OCI-M2 (cell line): ENCODE measurements around the gene USP46.

Experiments used
- DNase-seq: peaks from one replicate; lab custom pipeline; 2025; ENCODE audit not compliant: unreplicated experiment; lab: John Stamatoyannopoulos, UW

USP46 gene

DNA sequence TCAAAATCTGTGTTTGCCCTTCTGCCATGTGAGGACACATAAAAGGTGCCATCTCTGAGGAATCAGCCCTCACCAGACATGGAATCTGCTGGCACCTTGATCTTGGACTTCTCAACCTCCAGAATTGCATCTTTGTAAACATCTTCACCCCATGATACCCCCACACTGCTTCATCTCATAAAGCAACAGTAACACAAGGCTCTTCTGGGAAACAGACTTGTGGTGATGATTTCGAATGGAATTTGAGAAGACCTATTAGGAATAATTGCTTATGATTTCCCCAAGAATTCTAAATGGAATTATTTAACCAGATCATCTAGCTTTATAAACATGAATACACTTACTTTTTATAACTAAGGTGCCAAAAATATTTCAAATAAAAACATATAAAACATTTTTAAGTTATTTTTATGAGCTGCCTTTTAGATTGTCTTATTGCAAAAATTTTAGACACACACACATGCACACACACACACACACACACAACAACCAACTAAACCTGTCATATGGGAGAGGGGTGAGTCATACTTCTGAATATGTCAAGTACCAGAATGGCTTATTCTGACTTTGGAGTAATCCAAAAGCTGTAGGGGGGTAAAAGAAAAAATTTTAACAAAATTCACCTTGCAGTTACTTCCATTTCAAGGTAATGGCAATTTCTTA is 82.0 kb downstream of the USP46 start:
- no peak for DNase-seq

DNA sequence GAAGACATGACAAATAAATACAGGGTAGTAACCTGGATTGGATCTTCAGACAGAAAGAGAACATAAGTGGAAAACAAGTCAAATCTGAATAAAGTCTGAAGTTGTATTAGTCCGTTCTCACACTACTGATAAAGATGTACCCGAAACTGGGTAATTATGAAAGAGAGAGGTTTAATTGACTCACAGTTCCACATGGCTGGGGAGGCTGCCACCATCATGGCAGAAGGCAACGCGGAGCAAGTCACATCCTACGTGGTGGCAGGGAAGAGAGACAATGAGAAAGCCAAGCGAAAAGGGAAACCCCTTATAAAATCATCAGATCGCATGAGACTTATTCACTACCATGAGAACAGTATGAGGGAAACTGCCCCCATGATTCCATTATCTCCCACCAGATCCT is 82.8 kb downstream of the USP46 start:
- no peak for DNase-seq

GRCh38 chr4:52575406-52575805 is 83.7 kb downstream of the USP46 start:
- DNase-seq: no peak

DNA sequence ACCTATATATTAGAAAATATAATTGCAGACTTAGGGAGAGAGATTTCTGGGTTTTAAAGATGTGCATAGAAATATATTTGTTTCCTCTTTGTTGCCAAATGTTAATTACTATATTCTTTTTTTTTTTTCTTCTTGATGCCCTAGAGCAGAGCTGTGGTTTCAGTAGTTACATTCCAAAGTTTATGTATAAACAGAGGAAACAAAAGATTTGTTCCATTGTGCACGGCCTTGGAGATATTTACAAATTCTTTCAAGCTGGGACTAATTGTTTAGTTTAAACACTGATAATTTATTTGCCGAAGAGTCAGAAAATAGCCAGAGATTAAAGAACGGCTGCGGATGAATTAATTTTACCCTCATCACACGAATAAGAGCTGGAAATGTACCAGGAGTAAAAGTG is 85.1 kb downstream of the USP46 start:
- DNase-seq: no peak

DNA sequence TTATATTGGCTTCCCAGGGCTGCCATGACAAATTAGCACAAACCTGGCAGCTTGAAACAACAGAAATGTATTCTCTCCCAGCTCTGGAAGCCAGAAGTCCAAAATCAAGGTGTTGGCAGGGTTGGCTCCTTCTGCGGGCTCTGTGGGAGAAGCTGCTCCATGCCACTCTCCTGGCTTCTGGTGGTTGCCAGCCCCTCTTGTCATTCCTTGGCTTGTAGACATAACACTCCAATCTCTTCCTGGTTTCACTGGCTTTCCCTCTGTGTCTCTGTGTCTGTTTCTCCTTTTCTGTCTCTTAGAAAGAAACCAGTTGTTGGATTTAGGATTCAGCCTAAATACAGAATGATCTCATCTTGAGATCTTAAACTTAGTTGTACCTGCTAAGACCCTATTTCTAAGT is 85.5 kb downstream of the USP46 start:
- no peak for DNase-seq

DNA sequence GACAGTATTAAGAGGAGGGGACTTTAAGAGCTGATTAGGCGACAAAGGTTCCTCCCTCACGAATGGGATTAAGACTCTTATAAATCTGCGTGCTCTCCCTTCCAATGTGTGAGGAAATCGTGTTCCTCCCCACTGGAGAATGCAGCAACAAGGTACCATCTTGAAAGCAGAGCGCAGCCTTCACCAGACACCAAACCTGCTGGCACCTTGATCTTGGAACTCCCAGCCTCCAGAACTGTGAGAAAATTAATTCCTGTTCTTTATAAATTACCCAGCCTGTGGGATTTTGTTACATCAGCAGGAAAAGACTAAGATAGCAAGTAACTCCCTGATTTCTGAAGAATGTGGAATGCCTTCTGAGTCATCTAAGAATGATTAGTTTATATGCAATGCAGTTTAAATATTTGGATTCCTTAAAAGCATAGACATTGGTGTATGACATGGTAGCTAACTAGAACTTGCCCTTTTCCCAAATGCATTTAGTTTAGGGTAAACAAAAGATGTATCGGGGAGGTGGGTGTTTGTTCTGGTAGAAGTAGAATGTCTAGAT is 86.1 kb downstream of the USP46 start:
- DNase-seq: no peak

DNA sequence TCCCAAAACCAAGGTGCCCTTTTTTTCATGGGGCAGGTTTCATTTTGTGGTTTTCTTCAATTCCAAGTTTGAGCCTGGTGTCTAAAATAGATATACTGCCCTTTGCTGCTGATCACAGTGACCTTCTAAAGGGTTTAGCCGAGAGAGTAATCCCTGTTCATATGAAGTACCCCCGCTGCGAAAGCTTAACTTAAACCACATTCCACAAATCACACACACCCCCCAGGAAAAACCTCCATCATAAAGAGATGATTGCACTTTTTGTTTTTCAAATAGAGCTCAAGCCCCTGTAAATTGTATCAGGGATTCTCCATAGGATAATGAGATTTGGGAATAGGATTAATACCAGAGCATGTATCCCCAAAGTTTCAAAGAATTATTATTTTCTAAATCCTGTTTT is 90.8 kb downstream of the USP46 start:
- DNase-seq: no peak

DNA sequence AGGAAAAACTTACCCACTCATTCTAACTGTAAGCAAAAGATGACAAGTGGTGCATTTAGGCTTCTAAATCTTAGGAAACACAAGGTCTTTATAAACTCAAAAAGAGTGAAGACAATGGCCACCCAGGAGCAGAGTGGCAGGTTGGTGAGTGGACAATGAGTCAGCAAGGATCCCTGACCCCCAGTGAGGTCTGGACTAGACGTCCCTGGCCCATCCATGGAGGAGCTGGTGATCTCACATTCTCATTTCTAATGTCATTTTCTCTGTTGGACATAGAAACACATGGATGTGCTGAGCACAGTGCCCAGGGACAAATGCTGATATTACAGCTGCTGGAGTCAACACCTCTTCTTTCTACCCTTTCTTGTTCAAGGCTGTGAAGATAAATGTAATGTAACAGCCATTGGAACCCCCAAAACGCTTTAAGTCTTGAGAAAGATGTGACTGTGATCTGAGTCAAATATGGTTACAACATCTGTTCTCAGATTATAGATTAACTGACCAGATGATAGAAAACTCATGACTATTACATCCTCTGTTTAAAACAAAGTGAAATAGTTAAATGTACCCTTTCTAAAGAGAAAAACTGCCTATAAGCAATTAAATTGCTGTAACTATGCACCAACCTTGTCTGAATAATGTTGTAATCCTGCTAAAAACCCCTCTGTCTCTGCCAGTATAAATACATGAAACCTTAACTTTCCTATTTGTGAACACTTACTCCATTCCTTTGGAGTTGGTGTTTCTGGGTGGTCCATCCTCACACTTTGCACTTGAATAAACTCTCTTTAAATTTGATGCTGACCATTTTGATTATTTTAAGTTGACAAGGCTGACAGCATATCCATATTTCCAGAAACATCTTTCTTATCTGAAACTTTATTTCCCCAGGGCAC is 92.7 kb downstream of the USP46 start:
- no peak for DNase-seq

DNA sequence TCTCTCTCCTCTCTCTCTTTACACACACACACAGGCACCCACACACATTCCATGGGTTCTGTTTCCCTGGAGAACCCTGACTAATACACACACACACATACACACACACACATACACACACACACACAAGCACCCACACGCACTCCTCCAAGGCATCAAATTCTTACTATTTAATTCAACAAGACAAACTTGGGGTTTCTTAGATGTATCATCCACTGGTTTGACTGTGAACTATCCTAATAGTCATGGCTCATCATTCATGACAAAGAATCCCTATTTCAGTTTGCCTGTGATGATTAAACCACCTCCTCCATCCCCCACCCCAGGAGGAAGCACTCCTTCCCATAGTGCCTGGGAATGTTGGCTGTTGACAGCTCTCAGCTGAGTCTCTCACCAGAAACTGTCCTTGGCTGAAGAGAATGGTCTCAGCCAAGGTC is 98.2 kb downstream of the USP46 start:
- DNase-seq: no peak

DNA sequence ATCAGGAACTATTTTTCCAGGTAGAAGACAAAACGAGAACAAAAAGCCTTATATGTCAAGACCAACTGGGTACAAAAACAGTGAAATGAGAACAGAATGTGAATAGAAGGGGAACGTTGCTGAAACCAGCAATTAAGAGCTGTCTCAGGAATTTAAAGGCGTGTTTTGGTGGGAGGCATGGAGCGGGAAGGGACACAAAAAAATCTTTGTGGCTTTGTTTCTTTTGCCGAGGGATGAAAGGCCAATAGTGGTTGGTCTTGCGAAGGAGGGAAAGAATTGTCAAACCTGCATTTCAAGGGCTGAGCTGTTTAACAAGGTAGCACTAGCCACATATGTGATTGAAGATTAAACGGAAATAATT is 103.8 kb downstream of the USP46 start:
- DNase-seq: no peak

DNA sequence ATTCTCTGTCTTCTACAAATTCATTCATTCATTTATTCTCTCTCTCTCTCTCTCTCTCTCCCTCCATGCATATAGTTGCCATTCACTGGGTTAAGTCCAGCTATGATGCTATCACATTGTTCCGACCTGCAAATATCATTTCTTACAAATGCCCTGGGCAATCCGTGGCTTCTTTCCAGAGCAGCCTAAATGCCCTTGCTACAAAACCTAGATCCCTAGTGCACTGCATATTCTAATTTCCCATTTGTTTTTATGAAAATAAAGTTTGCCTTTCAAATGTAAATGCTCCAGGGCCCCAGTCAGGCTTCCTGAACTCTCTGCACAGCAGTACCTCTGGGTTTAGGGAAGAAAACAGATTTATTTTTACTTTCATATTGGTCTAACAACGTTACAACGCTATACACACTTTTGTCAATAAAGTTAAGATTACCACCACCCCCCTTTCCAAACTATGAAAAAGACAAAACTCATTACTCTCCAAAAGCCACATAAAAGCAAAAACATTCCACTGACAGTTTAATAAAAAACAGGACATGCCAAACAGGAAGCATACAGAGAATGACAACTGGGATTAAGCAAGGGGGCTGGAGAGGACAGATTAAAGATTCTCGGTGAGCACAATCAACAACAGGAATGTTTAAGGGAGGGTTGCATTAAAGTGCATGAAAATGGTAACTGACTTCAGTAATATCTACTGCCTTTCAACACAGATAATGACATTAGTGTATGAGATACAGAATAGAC is 104.3 kb downstream of the USP46 start:
- DNase-seq: peak; percentile 19

- DNase-seq: no peak
These were observed 106.3 kb downstream of the USP46 start for GRCh38 chr4:52552778-52553177.

DNA sequence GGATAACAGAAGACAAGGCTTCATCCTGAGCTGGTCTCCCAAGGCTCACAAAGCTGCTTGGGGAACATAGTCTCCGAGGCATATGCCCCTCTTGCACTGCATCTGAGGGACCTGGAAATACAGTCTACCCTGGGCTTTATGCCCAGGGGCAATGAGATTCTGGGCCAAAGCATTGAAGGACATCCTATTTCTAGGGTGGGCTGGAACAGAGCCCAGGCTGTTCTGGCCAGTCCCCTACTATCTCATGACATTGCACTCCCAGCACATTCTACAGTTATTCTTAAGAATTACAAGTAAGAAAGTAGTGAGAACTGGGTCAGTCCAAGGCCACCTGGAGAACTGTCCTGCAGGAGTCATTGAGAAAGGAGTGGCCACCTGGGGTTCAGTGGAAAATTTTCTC is 107.6 kb downstream of the USP46 start:
- DNase-seq: no peak

DNA sequence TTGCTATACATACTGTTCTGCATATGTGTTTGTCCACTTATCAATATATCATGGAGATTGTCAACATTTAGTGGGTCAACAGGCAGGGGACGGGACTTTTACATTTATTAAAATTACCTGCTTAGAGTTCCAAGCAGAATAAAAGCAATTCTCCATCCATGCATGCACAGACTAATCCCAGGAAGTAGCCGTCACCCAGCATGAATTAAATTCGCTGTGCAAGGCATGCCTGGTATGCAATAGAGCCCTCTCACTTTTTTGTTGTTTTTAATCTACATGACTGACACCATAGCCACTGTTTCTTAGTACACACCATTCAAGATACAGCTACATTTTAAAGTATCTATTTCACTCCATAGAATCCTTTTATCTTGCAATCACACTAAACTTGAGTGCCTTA is 108.9 kb downstream of the USP46 start:
- no peak for DNase-seq

GRCh38 chr4:52548818-52549570 is 110.1 kb downstream of the USP46 start:
- no peak for DNase-seq

DNA sequence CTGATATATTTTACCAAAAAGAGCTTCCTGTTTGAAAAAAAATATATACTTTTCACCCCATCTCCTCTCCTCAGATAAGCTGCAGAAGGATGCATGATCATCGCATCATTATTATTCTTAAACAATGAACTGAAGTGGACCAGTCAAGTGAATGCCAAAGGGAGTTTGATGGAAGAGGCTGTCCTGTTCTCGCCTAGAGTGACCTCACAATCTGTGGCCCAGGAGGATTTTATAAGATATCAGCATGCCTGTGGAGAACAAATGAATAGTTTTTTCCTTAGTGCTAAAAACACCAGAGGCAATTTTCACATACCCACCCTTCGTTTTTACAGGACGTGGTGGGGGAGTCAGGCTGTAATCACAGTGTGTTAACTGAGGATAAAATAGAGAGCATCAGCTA is 112.7 kb downstream of the USP46 start:
- no peak for DNase-seq

- peak; percentile 3 for DNase-seq
These were observed 113.7 kb downstream of the USP46 start for GRCh38 chr4:52545099-52546069.
